GM12892 (cell line): Measurements from ENCODE around the gene IPO11.

Experiments
- POLR2A ChIP-seq: IDR thresholded peaks from 2 replicates; pipeline ENCODE4 v1.6.1; 2011; ENCODE audit warnings: low read depth, low read length, control low read depth
- POLR2AphosphoS5 ChIP-seq: IDR thresholded peaks from 2 replicates; pipeline ENCODE4 v1.6.1; 2011; ENCODE audit warnings: low read depth, low read length, control low read depth
- TAF1 ChIP-seq: IDR thresholded peaks from 2 replicates; pipeline ENCODE4 v1.6.1; 2011; ENCODE audit warnings: low read depth, mild to moderate bottlenecking, control low read depth, low read length, borderline replicate concordance

GRCh38 chr5:62514510-62515119 is 102.1 kb downstream of the IPO11 start:
- TF ChIP-seq POLR2A (no peak), POLR2AphosphoS5 (no peak), TAF1 (no peak)
